Neural cell (in vitro differentiated cells): ENCODE data around the gene LSM14A.

ENCODE experiments used
- EP300 ChIP-seq: fragments of 450-650 bp; conservative IDR thresholded peaks from 2 replicates; pipeline ENCODE4 v1.6.1; 2014; ENCODE audit warnings: antibody characterized with exemption, mild to moderate bottlenecking, moderate library complexity; ENCODE audit not compliant: poor library complexity, severe bottlenecking
- EZH2 ChIP-seq: fragments of 200-600, 300-800 bp; shearing (Covaris generic), sonication (generic); IDR thresholded peaks from 2 replicates; pipeline ENCODE4 v1.6.1; 2014; ENCODE audit warnings: antibody characterized with exemption, low read length, borderline replicate concordance, mild to moderate bottlenecking; ENCODE audit not compliant: insufficient read depth, poor library complexity, severe bottlenecking
- MXI1 ChIP-seq: fragments of 450-650 bp; conservative IDR thresholded peaks from 2 replicates; pipeline ENCODE4 v1.6.1; 2014; ENCODE audit warnings: antibody characterized with exemption, mild to moderate bottlenecking; ENCODE audit not compliant: poor library complexity, severe bottlenecking
- POLR2AphosphoS5 ChIP-seq: IDR thresholded peaks from 2 replicates; pipeline ENCODE4 v1.6.1; 2012
- RAD21 ChIP-seq: fragments of 450-650 bp; conservative IDR thresholded peaks from 2 replicates; pipeline ENCODE4 v1.6.1; 2014; ENCODE audit warnings: antibody characterized with exemption, mild to moderate bottlenecking, moderate library complexity
- SMC3 ChIP-seq: fragments of 450-650 bp; conservative IDR thresholded peaks from 2 replicates; pipeline ENCODE4 v1.6.1; 2014; ENCODE audit warnings: antibody characterized with exemption, mild to moderate bottlenecking, moderate library complexity; ENCODE audit not compliant: poor library complexity
- TAF1 ChIP-seq: IDR thresholded peaks from 2 replicates; pipeline ENCODE4 v1.6.1; 2012; ENCODE audit warnings: low read depth
- TF ChIP-seq, protein P1 (sequence below): fragments of 450-650 bp; IDR thresholded peaks from 2 replicates; pipeline ENCODE4 v1.5.1; 2014; ENCODE audit warnings: antibody characterized with exemption, mild to moderate bottlenecking, moderate library complexity; ENCODE audit not compliant: poor library complexity, severe bottlenecking
- TF ChIP-seq, protein P2 (sequence below): IDR thresholded peaks from 2 replicates; pipeline ENCODE4 v1.6.1; 2012; ENCODE audit warnings: borderline replicate concordance

DNA sequence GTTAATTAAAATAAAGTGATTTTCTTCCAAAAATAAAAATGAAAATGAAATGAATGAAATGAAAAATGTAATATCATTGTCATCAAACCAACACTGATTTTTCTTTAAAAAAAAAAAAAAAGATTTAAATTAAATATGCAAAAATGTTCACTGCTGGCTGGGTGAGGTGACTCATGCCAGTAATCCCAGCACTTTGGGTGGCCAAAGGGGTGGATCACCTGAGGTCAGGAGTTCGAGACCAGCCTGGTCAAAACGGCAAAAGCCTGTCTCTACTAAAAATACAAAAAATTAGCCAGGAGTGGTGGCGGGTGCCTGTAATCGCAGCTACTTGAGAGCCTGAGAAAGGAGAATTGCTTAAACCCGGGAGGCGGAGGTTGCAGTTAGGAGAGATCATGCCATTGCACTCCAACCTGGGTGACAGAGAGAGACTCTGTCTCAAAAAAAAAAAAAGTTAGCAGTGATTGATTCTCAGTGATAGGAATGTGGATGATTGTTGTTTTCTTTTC lies 44.6 kb upstream of the LSM14A start:
- TF ChIP-seq, protein P1, sequence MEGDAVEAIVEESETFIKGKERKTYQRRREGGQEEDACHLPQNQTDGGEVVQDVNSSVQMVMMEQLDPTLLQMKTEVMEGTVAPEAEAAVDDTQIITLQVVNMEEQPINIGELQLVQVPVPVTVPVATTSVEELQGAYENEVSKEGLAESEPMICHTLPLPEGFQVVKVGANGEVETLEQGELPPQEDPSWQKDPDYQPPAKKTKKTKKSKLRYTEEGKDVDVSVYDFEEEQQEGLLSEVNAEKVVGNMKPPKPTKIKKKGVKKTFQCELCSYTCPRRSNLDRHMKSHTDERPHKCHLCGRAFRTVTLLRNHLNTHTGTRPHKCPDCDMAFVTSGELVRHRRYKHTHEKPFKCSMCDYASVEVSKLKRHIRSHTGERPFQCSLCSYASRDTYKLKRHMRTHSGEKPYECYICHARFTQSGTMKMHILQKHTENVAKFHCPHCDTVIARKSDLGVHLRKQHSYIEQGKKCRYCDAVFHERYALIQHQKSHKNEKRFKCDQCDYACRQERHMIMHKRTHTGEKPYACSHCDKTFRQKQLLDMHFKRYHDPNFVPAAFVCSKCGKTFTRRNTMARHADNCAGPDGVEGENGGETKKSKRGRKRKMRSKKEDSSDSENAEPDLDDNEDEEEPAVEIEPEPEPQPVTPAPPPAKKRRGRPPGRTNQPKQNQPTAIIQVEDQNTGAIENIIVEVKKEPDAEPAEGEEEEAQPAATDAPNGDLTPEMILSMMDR = no peak
- no peak for TF ChIP-seq POLR2AphosphoS5
- TF ChIP-seq TAF1 = no peak
- TF ChIP-seq EP300 = no peak
- no peak for TF ChIP-seq EZH2
- TF ChIP-seq, protein P2, sequence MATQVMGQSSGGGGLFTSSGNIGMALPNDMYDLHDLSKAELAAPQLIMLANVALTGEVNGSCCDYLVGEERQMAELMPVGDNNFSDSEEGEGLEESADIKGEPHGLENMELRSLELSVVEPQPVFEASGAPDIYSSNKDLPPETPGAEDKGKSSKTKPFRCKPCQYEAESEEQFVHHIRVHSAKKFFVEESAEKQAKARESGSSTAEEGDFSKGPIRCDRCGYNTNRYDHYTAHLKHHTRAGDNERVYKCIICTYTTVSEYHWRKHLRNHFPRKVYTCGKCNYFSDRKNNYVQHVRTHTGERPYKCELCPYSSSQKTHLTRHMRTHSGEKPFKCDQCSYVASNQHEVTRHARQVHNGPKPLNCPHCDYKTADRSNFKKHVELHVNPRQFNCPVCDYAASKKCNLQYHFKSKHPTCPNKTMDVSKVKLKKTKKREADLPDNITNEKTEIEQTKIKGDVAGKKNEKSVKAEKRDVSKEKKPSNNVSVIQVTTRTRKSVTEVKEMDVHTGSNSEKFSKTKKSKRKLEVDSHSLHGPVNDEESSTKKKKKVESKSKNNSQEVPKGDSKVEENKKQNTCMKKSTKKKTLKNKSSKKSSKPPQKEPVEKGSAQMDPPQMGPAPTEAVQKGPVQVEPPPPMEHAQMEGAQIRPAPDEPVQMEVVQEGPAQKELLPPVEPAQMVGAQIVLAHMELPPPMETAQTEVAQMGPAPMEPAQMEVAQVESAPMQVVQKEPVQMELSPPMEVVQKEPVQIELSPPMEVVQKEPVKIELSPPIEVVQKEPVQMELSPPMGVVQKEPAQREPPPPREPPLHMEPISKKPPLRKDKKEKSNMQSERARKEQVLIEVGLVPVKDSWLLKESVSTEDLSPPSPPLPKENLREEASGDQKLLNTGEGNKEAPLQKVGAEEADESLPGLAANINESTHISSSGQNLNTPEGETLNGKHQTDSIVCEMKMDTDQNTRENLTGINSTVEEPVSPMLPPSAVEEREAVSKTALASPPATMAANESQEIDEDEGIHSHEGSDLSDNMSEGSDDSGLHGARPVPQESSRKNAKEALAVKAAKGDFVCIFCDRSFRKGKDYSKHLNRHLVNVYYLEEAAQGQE = no peak
- no peak for TF ChIP-seq RAD21
- no peak for TF ChIP-seq MXI1
- TF ChIP-seq SMC3 = no peak
